IMR-90 (cell line): ENCODE measurements around the gene PDGFC. TPM values are rescaled to one million over a fixed set of nuclear protein-coding genes. Genes with fewer than 3 reads are reported as not detected.

Source experiments
- ATAC-seq: fragments of 200-7000 bp; cut with Tn5 transposase; 2 replicates; pipeline ENCODE4 v1.9.1; 2020; ENCODE audit warnings: low read depth, mild to moderate bottlenecking, moderate library complexity
- BruUV-seq: library from RNA; stranded (reverse); fragments of 400-500 nt; replicated peaks from 2 replicates; lab custom pipeline; 2021; lab: Mats Ljungman, UMichigan
- CTCF ChIA-PET: fragments of 300-600 bp; formaldehyde crosslinking; extraction: SDS; loops from one replicate; lab custom pipeline; 2021; ENCODE audit warnings: antibody characterized with exemption; lab: Yijun Ruan, JAX
- POLR2A ChIA-PET: fragments of 300-600 bp; sonication (Branson Sonifier 250); formaldehyde crosslinking; loops from one replicate; lab custom pipeline; 2022; ENCODE audit warnings: antibody characterized with exemption; ENCODE audit not compliant: unreplicated experiment; lab: Charles Lee
- DNase-seq: peaks from one replicate; pipeline ENCODE4 v3.0.0; 2013
- H2AFZ ChIP-seq: replicated peaks from 2 replicates; pipeline ENCODE3; 2013; ENCODE audit warnings: low read length, mild to moderate bottlenecking; ENCODE audit not compliant: poor library complexity
- H2AK5ac ChIP-seq: 2 replicates; pipeline ENCODE4 v1.6.1; 2013; ENCODE audit warnings: low read depth, low read length, inconsistent platforms
- H2AK9ac ChIP-seq: replicated peaks from 2 replicates; pipeline ENCODE3; 2013; ENCODE audit warnings: mild to moderate bottlenecking, low read depth, low read length, moderate library complexity; ENCODE audit not compliant: poor library complexity
- H2BK120ac ChIP-seq: 2 replicates; pipeline ENCODE4 v1.6.1; 2013; ENCODE audit warnings: low read depth, low read length, inconsistent platforms
- H2BK15ac ChIP-seq: 3 replicates; pipeline ENCODE4 v1.6.1; 2013; ENCODE audit warnings: low read depth, low read length, inconsistent platforms
- H2BK20ac ChIP-seq: 2 replicates; pipeline ENCODE4 v1.6.1; 2013; ENCODE audit warnings: low read depth, mild to moderate bottlenecking, inconsistent platforms, low read length, moderate library complexity
- H2BK5ac ChIP-seq: 2 replicates; pipeline ENCODE4 v1.6.1; 2013; ENCODE audit warnings: mild to moderate bottlenecking, low read depth, low read length, inconsistent platforms; ENCODE audit not compliant: poor library complexity, severe bottlenecking
- H3K14ac ChIP-seq: replicated peaks from 2 replicates; pipeline ENCODE4 v1.6.1; 2013; ENCODE audit warnings: low read depth, low read length, inconsistent platforms
- H3K18ac ChIP-seq: 2 replicates; pipeline ENCODE4 v1.6.1; 2013; ENCODE audit warnings: low read depth, low read length, control low read depth
- H3K23ac ChIP-seq: 2 replicates; pipeline ENCODE4 v1.6.1; 2013; ENCODE audit warnings: low read depth, low read length, inconsistent platforms
- H3K27ac ChIP-seq: 2 replicates; pipeline ENCODE4 v1.5.1; 2013; ENCODE audit warnings: mild to moderate bottlenecking, control low read depth, low read length; ENCODE audit not compliant: insufficient read depth
- H3K27me3 ChIP-seq: 2 replicates; pipeline ENCODE4 v1.6.1; 2013; ENCODE audit warnings: low read length; ENCODE audit not compliant: control insufficient read depth, insufficient read depth
- H3K36me3 ChIP-seq: 2 replicates; pipeline ENCODE4 v1.6.1; 2013; ENCODE audit warnings: low read length, mixed read lengths; ENCODE audit not compliant: control insufficient read depth, insufficient read depth
- H3K4ac ChIP-seq: 2 replicates; pipeline ENCODE4 v1.6.1; 2013; ENCODE audit warnings: low read depth, low read length, inconsistent platforms
- H3K4me1 ChIP-seq: 2 replicates; pipeline ENCODE4 v1.6.1; 2013; ENCODE audit warnings: low read length, mixed read lengths; ENCODE audit not compliant: control insufficient read depth, insufficient read depth
- H3K4me2 ChIP-seq: 2 replicates; pipeline ENCODE4 v1.6.1; 2013; ENCODE audit warnings: low read depth, mild to moderate bottlenecking, control low read depth, low read length, moderate library complexity
- H3K4me3 ChIP-seq: 2 replicates; pipeline ENCODE4 v1.5.1; 2013; ENCODE audit warnings: low read depth, mild to moderate bottlenecking, control low read depth, low read length, moderate library complexity; ENCODE audit not compliant: insufficient read depth
- H3K56ac ChIP-seq: 2 replicates; pipeline ENCODE4 v1.6.1; 2013; ENCODE audit warnings: low read length, inconsistent platforms; ENCODE audit not compliant: insufficient read depth; ENCODE audit errors: extremely low read depth
- H3K79me1 ChIP-seq, 2 experiments: 2 replicates each; pipeline ENCODE4 v1.6.1; 2013; ENCODE audit warnings: low read length in 2 of 2, inconsistent platforms in 1 of 2, low read depth in 1 of 2
- H3K9ac ChIP-seq: 2 replicates; pipeline ENCODE4 v1.6.1; 2013; ENCODE audit warnings: low read depth, low read length, control low read depth
- H3K9me1 ChIP-seq: 2 replicates; pipeline ENCODE4 v1.6.1; 2013; ENCODE audit warnings: low read length, inconsistent platforms; ENCODE audit not compliant: insufficient read depth
- H3K9me3 ChIP-seq: 2 replicates; pipeline ENCODE4 v1.6.1; 2013; ENCODE audit warnings: low read length; ENCODE audit not compliant: control insufficient read depth, insufficient read depth
- H4K20me1 ChIP-seq: 2 replicates; pipeline ENCODE4 v1.6.1; 2013; ENCODE audit warnings: low read length, inconsistent platforms; ENCODE audit not compliant: insufficient read depth
- H4K5ac ChIP-seq: 2 replicates; pipeline ENCODE4 v1.6.1; 2013; ENCODE audit warnings: mild to moderate bottlenecking, low read depth, low read length, control low read depth
- H4K8ac ChIP-seq, 2 experiments: 2 replicates each; pipeline ENCODE4 v1.6.1; 2013; ENCODE audit warnings: low read depth in 2 of 2, low read length in 2 of 2, control low read depth in 1 of 2, inconsistent platforms in 1 of 2
- H4K91ac ChIP-seq: 2 replicates; pipeline ENCODE4 v1.6.1; 2013; ENCODE audit warnings: low read depth, low read length, inconsistent platforms; ENCODE audit not compliant: insufficient read depth
- CEBPB ChIP-seq: IDR thresholded peaks from 2 replicates; pipeline ENCODE4 v1.6.1; 2012; ENCODE audit warnings: low read depth, low read length, improper control_type of control experiment
- RAD21 ChIP-seq: IDR thresholded peaks from 2 replicates; pipeline ENCODE4 v1.6.1; 2012; ENCODE audit warnings: low read length, improper control_type of control experiment
- WGBS, 2 experiments: methylation state at CpG; one replicate each; pipeline versions ENCODE4 v1.1.5 to v1.1.7; 2013; ENCODE audit warnings: missing lambda C conversion rate in 2 of 2; ENCODE audit not compliant: insufficient read length in 1 of 2; ENCODE audit errors: extremely low coverage in 2 of 2; 5-methylcytosine and 5-hydroxymethylcytosine counted together
- dilution Hi-C: fragments of 300-500 bp; cut with HindIII; formaldehyde crosslinking; loops from one replicate; pipeline ENCODE4 v1.14.3; 2018; ENCODE audit warnings: low sequenced_read_pairs; ENCODE audit not compliant: unreplicated experiment
- in situ Hi-C: fragments of 300-500 bp; cut with MboI; formaldehyde crosslinking; loops from 3 replicates; pipeline ENCODE4 v1.14.3; 2019; ENCODE audit warnings: low sequenced_read_pairs, inconsistent platforms, mixed read lengths
- intact Hi-C: fragments of 100-400 bp; cut with micrococcal nuclease; formaldehyde crosslinking; loops from 2 replicates; pipeline ENCODE4 v1.10.0; 2022
- polyA plus RNA-seq, 3 experiments: library from polyadenylated mRNA; depleted of rRNA; stranded (reverse); fragments of >200 nt; gene quantifications; 2 replicates each; pipeline ENCODE4 v1.2.3, GENCODE V29; 2012; ENCODE audit warnings: low replicate concordance in 1 of 3
- total RNA-seq: library from RNA; depleted of rRNA; stranded (reverse); fragments of >200 nt; gene quantifications from 2 replicates; pipeline ENCODE4 v1.2.3, GENCODE V29; 2012

The PDGFC gene
- total and polyA plus RNA-seq, 2 of the 4 experiments (the other 2 are of a cell fraction), result 19.8 to 90.7 TPM

DNA sequence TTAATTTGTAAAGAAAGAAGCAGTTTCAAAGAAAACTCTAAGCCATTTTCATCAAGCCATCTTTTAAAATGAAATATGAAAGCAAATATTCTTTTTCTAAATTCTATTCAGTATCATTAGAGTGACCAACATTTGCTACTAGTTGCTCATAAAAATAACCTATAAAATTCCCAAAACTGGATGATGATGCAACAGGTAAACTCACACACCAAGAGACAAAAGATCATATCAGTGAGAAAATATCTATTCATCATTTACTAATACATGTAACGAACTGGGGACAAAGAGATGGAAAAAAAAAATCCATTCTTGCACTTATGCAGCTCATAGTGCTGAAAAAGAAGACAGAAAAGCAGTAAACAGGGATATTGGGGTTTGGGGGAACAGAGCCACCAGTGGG lies 48.1 kb downstream of the PDGFC start:
- TF ChIP-seq CEBPB (peak; percentile 54; the same call in 1 of the 2 replicates), RAD21 (no peak)
- no TSS peak for BruUV-seq
- no peak for DNase-seq
- Histone ChIP-seq H3K36me3 (no peaks in the 10 kb centered on the region), H3K18ac (no peak overlapping the region), H2BK15ac (no peak overlapping the region), H3K4me2 (no peak overlapping the region), H3K4ac (no peak overlapping the region), H3K56ac (no peak overlapping the region), H4K20me1 (peaks cover 6% of the 10 kb centered on the region; the same call in 1 of the 2 replicates), H2AK5ac (no peak overlapping the region), H2AK9ac (no peak overlapping the region), H3K4me1 (no peaks in the 10 kb centered on the region; the same call in 1 of the 2 replicates), H3K27me3 (no peaks in the 10 kb centered on the region), H3K9me1 (peaks cover 2% of the 10 kb centered on the region; the same call in 1 of the 2 replicates), H3K79me1 (peaks cover 30 to 63% of the 10 kb centered on the region in 2 experiments), H3K23ac (no peak overlapping the region), H2AFZ (no peak overlapping the region), H3K27ac (no peak overlapping the region), H3K14ac (no peak overlapping the region), H3K9ac (no peak overlapping the region), H3K4me3 (no peak overlapping the region), H4K91ac (no peak overlapping the region), H4K5ac (no peak overlapping the region), H2BK20ac (no peak overlapping the region), H3K9me3 (peaks cover 5% of the 10 kb centered on the region), H4K8ac (no peak overlapping the region), H2BK120ac (no peak overlapping the region), H2BK5ac (no peak overlapping the region)
- POLR2A ChIA-PET, result no interaction called here
- WGBS, 2 experiments, result no CpG with 5 or more reads among the region's 1 CpG
- CTCF ChIA-PET, result interaction anchor here (0.7 kb wide), 1 partner anchor 1127 kb away, joined by 3 read pairs; no protein-coding TSS in a partner anchor
- dilution Hi-C loops (no loop called here), intact Hi-C loops (no loop called here), in situ Hi-C loops (no loop called here)
- no peak for ATAC-seq
